Activated gamma-delta T cell treated with anti-CD3 and anti-CD28 coated beads, Interleukin-2, amount 50 U/mL, for 16 hours (primary cell): ENCODE results near the gene DMD.
"Not testable (repeated sequence)": the region's sequence is repeated elsewhere in the genome, so short reads cannot be mapped to it uniquely, and the experiment has no call there.

Source experiments
- DNase-seq: peaks from one replicate; pipeline ENCODE4 v3.0.0-alpha.2; 2020; ENCODE audit warnings: low read depth

Gene DMD

GRCh38 chrX:33156152-33156726, 55.1 kb downstream of the DMD start:
- no peak for DNase-seq

GRCh38 chrX:33149580-33149979, 61.8 kb downstream of the DMD start:
- no peak for DNase-seq

GRCh38 chrX:33149085-33149484, 62.3 kb downstream of the DMD start:
- DNase-seq, result no peak

- no peak for DNase-seq
Observed at GRCh38 chrX:33142331-33142730, 69.0 kb downstream of the DMD start.

- DNase-seq, result no peak
Observed at GRCh38 chrX:33138677-33139249, 72.6 kb downstream of the DMD start.

- DNase-seq, result no peak
Observed at GRCh38 chrX:33134164-33134563, 77.2 kb downstream of the DMD start.

- no peak for DNase-seq
Observed at GRCh38 chrX:33133320-33133719, 78.0 kb downstream of the DMD start.

GRCh38 chrX:33132569-33132968, 78.8 kb downstream of the DMD start:
- no peak for DNase-seq

- no peak for DNase-seq
Observed at GRCh38 chrX:33129607-33130006, 81.7 kb downstream of the DMD start.

GRCh38 chrX:33128048-33128805, 83.1 kb downstream of the DMD start:
- no peak for DNase-seq

- DNase-seq, result no peak
Observed at GRCh38 chrX:33126469-33126868, 84.9 kb downstream of the DMD start.

GRCh38 chrX:33109858-33110257, 101.5 kb downstream of the DMD start:
- no peak for DNase-seq

GRCh38 chrX:33106737-33107136, 104.6 kb downstream of the DMD start:
- no peak for DNase-seq

GRCh38 chrX:33095079-33095478, 116.3 kb downstream of the DMD start:
- DNase-seq, result no peak

- DNase-seq, result no peak
Observed at GRCh38 chrX:33087411-33087810, 123.9 kb downstream of the DMD start.

GRCh38 chrX:33086886-33087285, 124.5 kb downstream of the DMD start:
- no peak for DNase-seq

- no peak for DNase-seq
Observed at GRCh38 chrX:33082371-33082770, 129.0 kb downstream of the DMD start.

- DNase-seq, result no peak
Observed at GRCh38 chrX:33078273-33078672, 133.1 kb downstream of the DMD start.

GRCh38 chrX:33073660-33074059, 137.7 kb downstream of the DMD start:
- not testable (repeated sequence) for DNase-seq

- no peak for DNase-seq
Observed at GRCh38 chrX:33065415-33065814, 145.9 kb downstream of the DMD start.

GRCh38 chrX:33062041-33062440, 149.3 kb downstream of the DMD start:
- no peak for DNase-seq

- no peak for DNase-seq
Observed at GRCh38 chrX:33053001-33053400, 158.3 kb downstream of the DMD start.

- no peak for DNase-seq
Observed at GRCh38 chrX:33045882-33046281, 165.5 kb downstream of the DMD start.

GRCh38 chrX:33045245-33045644, 166.1 kb downstream of the DMD start:
- DNase-seq, result no peak
